HG02884 (cell line): ENCODE data around the gene NEURL2.
A peak's percentile ranks its signal among the peaks of the same experiment; 100 is the strongest.
"Not testable (repeated sequence)": the region's sequence is repeated elsewhere in the genome, so short reads cannot be mapped to it uniquely, and the experiment has no call there.

Experiments
- ATAC-seq: cut with Tn5 transposase; IDR thresholded peaks from one replicate; pipeline ENCODE4 v1.9.1; 2021; ENCODE audit warnings: mild to moderate bottlenecking, moderate library complexity; ENCODE audit not compliant: unreplicated experiment

Gene NEURL2

GRCh38 chr20:45890985-45891983 lies at the start of gene NEURL2, which contains the start of gene CTSA:
Gene NEURL2 (minus strand): TSS chr20:45891208. CDS start chr20:45890991, 217 bp downstream.
Gene CTSA (plus strand): TSS chr20:45891335. CDS start chr20:45891569, 234 bp downstream.
- ATAC-seq, result peak; percentile 71

DNA sequence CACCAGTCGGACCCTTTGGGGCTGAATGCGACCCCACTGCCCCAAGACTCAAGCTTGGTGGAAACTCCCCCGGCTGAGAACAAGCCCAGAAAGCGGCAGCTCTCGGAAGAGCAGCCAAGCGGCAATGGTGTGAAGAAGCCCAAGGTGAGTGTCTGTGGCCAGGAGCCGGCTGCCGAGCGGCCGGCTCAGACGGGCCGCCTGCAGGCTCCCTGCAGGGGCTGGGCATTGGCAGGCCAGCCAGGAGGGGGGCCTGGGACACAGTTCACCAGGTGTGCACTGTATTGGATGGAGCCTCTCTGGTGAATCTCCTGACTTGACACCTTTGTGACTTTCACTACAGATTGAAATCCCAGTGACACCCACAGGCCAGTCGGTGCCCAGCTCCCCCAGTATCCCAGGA lies 49.5 kb upstream of the NEURL2 start:
- no peak for ATAC-seq

DNA sequence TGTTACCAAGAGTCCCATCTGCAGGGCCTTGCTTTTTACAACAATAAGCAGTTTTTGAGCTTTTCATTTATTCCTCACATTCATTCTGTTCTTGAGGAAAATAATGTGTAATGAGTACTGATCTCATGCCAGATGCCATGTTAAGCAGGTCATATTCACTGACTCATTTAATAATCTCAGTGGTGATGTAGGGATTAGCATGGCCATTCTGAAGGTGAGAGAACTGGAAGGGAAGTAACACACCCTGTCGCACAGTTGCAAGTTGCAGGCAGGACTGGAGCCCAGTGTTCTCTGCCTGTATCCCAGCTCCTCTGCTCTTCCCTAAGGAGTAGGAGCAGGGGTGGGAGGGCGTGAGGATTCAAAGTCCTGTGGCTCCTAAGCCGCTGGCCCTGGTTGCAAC lies 49.0 kb upstream of the NEURL2 start:
- ATAC-seq, result no peak

- no peak for ATAC-seq
Observed at GRCh38 chr20:45938727-45939438, 47.9 kb upstream of the NEURL2 start.

- ATAC-seq, result no peak
Observed at GRCh38 chr20:45937765-45938164, 46.8 kb upstream of the NEURL2 start.

DNA sequence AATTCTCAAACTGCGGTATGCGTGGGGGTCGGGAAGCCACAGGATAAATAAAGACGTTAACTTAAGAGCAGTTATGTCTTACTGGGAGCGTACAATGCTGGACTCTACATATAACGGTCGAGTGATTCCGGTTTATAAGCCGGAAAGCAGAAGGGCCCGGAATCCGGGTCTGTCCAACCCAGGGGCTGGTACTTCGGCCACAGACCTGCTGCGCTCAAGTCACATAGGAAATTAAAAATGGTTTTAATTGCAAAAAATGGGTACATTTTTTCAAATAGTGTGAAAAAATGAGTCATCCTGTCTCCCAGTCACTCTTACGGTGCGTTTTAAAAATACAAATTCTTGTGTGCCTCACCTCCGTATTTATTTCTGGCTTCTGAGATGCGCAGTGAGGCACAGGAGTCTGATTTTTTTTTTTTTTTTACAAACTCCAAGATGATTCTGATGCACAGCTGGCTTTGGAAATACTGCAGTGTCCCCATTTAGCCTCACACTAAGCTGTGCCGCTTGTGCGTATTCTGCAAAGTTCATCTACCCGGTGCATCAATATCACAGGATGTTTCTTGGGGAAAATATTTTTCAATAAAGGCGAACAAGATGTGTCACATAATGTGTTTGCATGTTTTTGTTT lies 44.5 kb upstream of the NEURL2 start:
- peak; percentile 12 for ATAC-seq

DNA sequence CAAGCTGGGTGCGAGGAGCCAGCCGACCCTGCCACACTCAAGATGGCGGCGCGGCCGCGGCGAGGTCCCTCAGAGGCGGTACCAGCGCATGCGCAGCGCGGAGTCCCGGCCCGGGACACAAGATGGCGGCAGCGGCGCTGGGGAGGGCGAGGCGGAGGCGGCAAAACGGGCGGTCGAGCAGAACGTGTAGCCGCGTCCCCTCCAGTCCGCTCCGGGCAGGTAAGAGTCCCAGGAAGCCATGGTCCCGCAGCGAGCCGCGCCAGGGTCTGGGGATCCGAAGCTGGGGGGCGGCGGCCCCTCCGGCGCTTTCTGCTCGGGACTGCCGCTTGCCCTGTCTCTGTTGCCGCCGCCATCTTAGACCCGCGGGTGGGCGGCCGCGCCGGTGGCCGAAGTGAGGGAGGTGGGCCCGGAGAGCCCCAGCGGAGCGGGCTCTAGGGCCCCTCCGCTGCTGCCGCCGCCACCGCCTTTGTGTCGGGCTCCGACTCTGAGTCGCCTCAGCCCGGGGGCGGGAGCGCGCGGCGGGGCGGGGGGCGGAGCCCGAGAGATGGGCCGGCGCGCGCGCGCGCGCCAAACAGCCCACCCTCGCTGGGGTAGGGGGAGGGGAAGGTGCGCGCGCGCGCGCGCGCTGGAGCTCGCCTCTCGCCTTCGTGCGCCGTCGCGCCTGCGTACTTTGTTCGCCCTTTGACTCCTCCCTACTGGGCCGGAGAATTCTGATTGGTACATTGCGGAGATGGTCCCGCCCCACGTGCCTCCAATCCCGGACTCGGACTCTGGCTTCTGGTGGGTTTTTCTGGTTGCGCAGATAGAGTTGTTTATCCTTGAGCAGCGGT lies 43.8 kb upstream of the NEURL2 start, which contains the start of gene PCIF1:
Gene PCIF1 (plus strand): TSS at position 98 of the 830 bp plus-strand sequence. CDS start 4,317 bp downstream, outside the sequence.
- ATAC-seq, result peak; percentile 68

- ATAC-seq, result peak; percentile 15
Observed at GRCh38 chr20:45934046-45934585, 43.1 kb upstream of the NEURL2 start.

GRCh38 chr20:45933266-45934045 lies 42.4 kb upstream of the NEURL2 start:
- ATAC-seq, result no peak

- not testable (repeated sequence) for ATAC-seq
Observed at GRCh38 chr20:45931680-45932079, 40.7 kb upstream of the NEURL2 start.

DNA sequence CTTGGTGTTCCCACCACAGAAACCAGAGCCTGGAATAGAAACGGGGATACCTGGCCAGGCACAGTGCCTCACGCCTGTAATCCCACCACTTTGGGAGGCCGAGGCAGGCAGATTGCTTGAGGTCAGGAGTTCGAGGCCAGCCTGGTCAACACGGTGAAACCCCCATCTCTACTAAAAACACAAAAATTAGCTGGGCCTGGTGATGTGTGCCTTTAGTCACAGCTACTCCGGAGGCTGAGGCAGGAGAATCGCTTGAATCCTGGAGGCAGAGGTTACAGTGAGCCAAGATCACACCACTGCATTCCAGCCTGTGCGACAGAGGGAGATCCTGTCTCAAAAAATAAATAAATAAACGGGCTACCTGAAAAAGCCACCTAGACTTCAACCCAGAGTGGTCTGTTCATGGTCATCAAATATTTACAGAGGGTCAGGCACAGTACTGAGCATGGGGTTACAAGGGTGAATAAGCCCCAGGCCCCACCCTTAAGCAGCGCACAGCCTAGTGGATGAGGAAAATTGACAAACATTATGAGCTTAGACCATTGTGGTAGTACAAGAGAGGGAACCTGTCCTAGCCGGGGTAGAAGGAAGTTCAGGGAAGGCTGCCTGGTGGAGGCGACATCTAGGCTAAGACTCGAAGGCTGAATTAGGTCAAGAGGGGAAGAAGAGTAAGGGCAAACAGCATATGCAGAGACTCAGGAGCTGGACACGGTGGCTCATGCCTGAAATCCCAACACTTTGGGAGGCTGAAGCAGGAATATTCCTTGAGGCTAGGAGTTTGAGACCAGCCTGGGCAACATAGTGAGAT lies 36.3 kb upstream of the NEURL2 start:
- no peak for ATAC-seq

DNA sequence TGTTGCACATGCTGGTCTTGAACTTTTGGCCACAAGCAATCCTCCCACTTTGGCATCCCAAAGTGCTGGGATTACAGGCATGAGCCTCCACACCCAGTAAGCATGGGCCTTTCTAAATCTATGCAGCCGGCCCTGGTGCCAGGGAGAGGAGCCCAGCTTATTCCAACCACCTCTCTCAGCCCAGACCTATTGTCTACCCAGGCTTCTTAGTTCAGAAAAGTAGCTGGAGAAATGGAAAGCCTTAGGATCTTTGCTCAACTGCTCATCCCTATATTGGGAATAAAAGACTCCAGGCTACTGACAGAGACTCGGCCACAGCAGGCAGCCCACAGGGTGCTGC lies 35.7 kb upstream of the NEURL2 start:
- no peak for ATAC-seq

GRCh38 chr20:45925821-45926506 lies 35.0 kb upstream of the NEURL2 start:
- ATAC-seq, result no peak

DNA sequence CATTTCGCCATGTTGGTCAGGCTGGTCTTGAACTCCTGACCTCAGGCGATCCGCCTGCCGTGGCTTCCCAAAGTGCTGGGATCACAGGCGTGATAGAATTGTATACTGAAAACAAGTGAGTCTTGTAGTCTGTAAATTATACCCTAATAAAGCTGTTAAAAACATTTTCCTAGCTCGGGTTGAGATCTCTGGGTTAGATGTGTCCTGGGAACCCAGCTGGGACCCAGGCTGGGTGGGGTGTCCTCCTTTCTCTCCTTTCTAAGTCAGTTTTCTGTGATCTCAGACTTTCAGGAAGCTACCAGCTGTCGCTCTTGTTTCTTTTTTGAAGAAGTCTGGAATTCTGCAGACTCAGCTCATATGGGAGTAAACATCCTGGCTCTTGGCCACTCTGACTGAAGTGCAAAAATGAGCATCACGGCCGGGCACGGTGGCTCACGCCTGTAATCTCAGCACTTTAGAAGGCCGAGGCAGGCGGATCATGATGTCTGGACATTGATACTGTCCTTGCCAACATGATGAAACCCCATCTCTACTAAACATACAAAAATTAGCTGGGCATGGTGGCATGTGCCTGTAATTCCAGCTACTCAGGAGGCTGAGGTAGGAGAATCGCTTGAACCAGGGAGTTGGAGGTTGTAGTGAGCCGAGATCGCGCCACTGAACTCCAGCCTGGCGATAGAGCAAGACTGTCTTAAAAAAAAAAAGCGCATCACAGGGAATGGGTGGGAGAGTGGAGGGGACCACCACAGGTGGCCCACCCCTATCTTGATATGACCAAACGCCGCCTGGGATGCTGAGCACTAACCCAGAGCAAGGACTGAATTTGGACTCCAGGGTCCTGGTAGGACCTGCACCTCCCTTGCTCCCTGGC lies 33.6 kb upstream of the NEURL2 start:
- ATAC-seq, result no peak

DNA sequence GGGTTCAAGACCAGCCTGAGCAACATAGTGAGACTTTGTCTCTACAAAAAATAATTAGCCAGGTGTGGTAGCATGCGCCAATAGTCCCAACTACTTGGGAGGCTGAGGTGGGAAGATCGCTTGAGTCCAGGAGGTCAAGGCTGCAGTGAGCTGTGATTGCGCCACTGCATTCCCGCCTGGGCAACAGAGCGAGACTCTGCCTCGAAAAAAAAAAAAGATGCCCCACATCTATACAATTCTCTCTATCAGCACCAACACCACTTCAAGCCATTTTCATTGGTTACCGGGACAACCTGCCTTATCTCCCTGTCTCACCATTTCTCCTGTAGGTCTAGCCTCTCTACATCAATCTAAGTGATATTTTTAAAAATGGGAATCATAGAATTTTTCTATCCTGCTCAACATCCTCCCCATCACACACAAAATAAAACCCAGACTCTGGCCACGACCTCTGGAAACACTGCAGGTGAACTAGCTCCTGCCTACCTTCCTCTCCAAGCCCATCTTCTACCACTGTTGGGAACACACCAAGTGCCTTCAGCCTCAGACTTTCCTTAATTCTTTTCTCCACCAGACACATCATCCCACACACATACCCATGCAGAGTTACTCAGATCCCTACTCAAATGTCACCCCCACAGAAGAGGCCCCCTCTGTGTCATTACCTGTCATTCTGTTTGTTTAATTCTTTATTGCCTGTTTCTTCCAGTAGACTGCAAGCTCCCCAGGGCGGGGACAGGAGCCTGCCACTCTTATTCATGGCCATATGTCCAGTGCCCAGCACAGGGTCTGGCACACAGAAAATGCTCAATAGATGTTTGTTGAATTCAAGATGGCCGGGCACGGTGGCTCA lies 30.6 kb upstream of the NEURL2 start:
- ATAC-seq, result no peak
